Cortex of kidney (tissue), 1 donor: Measurements from ENCODE around the gene MAP3K5.

Experiments used
- DNase-seq: peaks from one replicate; lab custom pipeline; 2025; lab: John Stamatoyannopoulos, UW

MAP3K5 gene

GRCh38 chr6:136571065-136571464 is 221.2 kb downstream of the MAP3K5 start:
- DNase-seq: no peak

DNA sequence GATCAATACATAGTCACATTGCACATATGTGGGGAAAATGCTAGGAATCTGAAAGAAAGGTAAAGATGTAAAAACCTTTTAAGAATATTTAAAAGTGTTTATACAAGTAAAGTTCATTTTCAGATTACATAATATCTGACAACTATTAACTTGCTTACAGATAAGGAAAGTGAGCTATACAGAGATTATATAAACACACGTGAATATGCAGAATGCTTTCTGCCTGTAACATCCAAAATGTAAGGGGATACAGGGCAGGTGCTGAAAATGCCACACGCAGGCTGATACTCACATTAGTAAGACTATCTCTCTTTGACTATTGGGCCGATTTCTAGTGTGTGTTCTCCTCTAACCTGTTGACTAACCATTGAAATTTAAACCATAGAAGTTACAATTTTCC is 224.1 kb downstream of the MAP3K5 start:
- DNase-seq: no peak

DNA sequence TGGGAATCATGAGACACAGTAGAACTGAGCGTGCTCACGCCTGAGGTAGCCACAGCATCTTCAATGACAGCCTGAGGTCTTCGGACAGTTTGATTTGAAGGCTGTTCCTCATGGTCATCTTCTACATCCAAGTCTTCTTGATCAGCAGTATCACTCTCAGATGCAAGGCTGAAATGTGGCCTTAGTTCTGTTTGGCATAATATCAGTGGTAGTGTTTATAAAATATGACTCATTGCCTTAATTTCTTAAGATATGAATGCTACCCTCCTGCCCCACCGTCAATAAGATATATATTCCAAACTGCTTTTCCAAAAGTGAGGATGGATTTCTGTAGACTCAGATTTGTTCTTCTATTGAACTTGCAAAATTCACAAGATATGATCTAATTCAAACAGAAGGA is 224.6 kb downstream of the MAP3K5 start:
- no peak for DNase-seq

DNA sequence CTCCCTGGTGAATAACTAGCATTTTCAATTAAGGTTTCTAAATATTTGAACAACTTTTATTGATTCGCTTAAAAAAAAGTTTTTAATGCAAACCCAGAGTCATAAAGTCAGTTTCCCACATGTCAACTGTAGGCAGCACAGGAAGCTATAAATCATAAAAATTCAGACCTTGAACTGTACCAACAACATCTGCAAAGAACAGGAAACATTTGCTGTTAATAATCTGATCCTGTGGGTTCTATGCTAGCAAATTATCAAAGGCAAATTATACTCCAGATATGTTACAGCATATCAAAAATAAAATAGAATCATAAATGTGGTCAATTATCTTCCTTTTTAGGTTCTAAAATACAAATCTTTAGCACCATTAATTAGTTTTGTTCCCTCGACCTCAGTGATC is 225.4 kb downstream of the MAP3K5 start:
- DNase-seq: no peak

- no peak for DNase-seq
These were observed 226.2 kb downstream of the MAP3K5 start for GRCh38 chr6:136566007-136566487.

- no peak for DNase-seq
These were observed 228.1 kb downstream of the MAP3K5 start for GRCh38 chr6:136564180-136564579.

DNA sequence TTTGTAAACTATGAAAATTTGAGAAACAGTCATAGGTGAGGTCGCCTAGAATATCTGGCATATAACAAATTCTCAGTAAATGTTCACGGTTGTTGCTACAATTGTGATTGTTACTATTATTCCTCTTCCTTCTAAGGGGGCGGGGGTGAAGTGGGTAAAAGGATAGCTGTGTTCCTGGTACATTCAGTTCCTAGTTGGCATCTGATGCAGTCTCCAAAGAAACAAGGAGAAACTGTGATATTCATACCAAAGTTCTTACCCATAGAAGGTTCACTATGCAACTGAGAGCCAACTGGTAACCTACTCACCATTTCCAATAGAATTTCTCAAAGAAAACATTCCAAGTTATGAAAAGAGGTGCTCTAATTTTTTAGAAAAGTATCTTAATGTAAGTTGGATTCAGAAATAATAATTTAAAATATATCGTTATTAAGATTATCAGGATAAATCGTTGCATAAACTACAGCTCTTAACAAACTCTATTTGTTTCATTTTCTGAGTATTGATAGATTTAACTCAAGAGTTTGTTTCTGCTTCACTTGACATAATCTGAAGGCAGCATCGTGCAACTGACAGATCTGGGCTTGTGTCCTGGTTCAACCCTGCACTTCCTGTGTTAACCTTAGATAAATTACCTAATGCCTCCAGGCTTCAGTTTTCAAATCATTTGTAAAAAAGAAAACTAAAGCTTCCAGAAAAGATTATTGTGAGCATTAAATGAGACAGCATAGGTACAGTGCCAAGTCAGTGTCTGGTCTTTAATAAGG is 228.7 kb downstream of the MAP3K5 start:
- DNase-seq: no peak

- DNase-seq: no peak
These were observed 230.1 kb downstream of the MAP3K5 start for GRCh38 chr6:136562211-136562610.

GRCh38 chr6:136553166-136553787 is 239.0 kb downstream of the MAP3K5 start:
- DNase-seq: no peak

- DNase-seq: no peak
These were observed 240.2 kb downstream of the MAP3K5 start for GRCh38 chr6:136552054-136552453.

DNA sequence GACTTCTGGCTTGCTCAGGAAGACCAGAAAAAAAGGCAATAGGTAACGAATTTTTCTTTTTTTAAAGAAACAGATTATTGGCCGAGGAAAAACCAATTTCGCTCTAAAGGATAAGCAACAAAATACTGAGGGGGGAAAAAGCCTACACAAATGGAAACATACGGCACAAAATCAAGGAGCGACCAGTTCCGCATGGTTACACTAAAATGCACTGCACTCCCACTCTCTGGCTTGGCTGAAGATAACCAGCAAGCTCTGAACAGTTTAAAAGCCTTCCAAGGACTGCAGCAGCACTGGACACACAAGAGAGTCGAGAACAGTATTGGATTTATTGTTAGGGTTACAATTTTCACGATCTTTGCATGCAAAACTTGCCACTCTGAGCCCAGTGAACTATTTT is 241.2 kb downstream of the MAP3K5 start:
- DNase-seq: no peak

GRCh38 chr6:136550330-136551071 is 241.8 kb downstream of the MAP3K5 start, which contains the start of gene MAP7:
TSS of gene MAP7 (minus strand) at chr6:136550422. CDS start at chr6:136550408, 14 bp downstream.
- DNase-seq: no peak

DNA sequence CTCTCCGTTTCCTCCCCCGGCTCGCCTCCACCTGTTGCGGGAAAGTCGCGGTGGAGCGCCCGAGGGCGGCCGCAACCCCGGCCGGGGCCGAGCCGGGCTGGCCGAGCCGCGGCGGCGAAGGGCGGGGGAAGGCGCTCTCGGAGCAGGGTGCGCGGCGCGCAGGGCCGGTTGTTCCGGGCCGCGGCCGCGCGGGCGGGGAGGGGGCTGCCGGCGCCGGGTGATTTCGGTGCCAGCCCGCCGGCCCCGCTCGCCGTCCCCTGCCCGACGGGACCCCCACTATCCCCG is 242.3 kb downstream of the MAP3K5 start:
- DNase-seq: no peak

- no peak for DNase-seq
These were observed 242.8 kb downstream of the MAP3K5 start for GRCh38 chr6:136549300-136550044.

GRCh38 chr6:136548582-136549299 is 243.5 kb downstream of the MAP3K5 start:
- no peak for DNase-seq

DNA sequence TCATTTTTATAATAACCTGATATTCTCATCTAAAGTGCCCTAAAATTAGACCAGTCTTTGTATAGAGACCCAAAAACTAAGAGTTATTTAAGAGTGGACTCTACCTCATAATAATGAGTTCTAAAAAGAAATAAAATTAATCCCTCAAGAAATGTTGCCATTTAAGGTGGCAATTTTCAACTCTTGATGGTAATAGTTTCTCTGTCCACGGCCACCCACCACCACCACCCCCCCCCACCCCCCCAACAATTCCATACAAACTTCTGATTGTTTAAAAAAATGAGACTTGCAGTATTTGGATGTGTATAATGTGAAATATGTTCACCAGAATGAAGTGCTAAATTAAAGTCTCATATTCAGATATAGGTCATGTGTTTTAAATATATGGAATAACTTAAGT is 244.4 kb downstream of the MAP3K5 start:
- DNase-seq: no peak

GRCh38 chr6:136547336-136547735 is 244.9 kb downstream of the MAP3K5 start:
- no peak for DNase-seq

- no peak for DNase-seq
These were observed 245.9 kb downstream of the MAP3K5 start for GRCh38 chr6:136546331-136546730.

GRCh38 chr6:136544326-136544725 is 248.0 kb downstream of the MAP3K5 start:
- no peak for DNase-seq

GRCh38 chr6:136541395-136541794 is 250.9 kb downstream of the MAP3K5 start:
- DNase-seq: no peak

DNA sequence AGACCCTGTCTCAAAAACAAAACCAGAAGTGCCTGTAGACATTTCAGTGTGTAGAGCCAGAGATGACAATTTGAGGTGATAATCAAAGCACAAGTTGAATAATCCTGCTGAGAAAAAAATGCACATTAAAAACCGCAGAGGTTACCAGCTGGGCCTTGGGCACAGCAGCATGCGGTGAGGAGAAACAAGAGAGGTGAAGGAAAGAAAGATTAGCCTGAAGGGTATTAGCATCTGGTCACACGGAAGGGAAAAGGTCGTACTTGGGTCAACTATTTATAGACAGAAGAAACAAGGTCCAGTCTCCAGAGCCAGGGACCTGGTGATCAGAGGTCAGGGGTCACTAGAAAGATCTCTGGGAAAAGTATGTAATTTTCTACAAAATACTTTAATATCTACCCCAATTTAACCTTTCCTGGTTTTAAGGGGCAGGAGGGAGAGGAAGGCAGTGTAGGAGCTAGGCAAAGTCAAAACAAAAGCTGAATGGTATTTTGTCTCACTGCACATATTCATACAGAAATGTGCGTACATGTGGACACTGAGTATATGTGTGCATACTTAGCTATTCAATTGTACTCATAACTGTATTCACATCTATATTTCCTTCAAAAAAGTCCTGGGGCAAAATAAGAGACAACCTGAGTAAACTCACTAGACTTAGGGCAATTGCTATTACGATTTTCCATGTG is 252.2 kb downstream of the MAP3K5 start:
- no peak for DNase-seq
